SH-SY5Y (cell line): ENCODE measurements around the gene IGFBP5.

Experiments used
- GATA2 ChIP-seq: IDR thresholded peaks from 2 replicates; pipeline ENCODE4 v1.6.1; 2011; ENCODE audit warnings: mild to moderate bottlenecking, low read depth, low read length
- GATA3 ChIP-seq: IDR thresholded peaks from 2 replicates; pipeline ENCODE4 v1.6.1; 2011; ENCODE audit warnings: low read depth, mild to moderate bottlenecking, low read length, moderate library complexity

The IGFBP5 gene

DNA sequence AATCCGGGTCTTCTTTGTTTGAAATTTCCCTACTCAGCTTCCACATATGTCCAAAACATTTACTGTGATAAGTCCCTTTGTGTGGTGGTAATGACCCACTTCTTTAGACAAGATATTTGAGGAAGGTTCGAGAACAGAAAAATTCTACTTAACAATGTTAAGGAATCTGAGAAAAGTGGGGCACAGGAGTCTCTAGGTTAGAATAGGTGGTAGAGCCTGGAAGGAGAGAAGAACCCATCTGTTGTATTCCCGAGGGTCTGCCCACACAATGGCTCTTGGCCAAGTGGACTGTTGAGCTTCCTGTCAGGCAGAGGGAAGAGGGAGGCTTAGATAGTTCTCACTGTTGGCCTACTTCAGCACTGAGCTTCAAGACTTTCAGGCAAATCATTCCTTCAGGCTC lies 57.9 kb downstream of the IGFBP5 start:
- no peak for TF ChIP-seq GATA2
- no peak for TF ChIP-seq GATA3

- no peak for TF ChIP-seq GATA3
- TF ChIP-seq GATA2, result no peak
Measured at GRCh38 chr2:216636551-216637450, 58.5 kb downstream of the IGFBP5 start.

DNA sequence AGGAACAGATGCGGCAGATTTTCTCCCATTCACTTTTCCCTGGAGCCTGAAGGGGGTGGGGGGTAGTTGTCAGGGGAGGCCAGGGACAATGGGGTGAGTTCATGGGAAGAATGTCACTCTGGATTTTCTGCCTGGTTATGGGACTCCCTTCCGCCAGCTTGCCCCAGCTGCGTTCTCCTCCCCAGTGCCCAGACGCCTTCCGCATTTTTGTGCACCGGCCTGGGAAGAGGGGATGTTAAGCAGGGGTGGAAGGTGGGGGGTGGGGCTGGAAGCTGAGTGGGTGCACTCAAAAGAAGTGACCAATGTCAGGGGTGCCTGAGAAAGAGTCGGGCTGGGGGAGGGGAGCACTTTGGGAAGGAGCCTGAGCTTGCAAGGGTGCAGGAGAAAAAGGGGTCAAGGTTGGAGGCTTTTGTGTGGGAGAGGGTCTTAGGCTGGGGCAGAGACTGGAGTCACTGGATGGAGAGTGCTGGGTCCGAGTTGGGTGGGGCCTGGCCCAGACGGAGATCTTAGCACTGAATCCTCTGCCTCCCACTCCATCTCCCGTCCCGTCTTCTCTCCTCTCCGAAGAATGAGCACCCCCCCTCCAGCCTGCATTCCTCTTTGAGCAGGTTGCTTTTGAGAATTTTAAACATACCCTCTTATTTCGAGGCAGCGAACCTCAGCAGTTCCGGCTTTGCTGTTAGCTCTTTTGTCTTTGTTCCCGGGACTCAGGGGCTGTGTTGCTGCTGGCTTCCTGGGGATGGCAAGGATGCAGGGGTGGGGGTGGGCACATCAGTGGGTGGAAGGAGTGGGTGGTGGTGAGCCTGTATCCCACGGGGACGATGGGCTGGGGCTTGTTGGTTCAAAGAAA lies 59.4 kb downstream of the IGFBP5 start:
- TF ChIP-seq GATA3, result no peak
- TF ChIP-seq GATA2, result no peak

DNA sequence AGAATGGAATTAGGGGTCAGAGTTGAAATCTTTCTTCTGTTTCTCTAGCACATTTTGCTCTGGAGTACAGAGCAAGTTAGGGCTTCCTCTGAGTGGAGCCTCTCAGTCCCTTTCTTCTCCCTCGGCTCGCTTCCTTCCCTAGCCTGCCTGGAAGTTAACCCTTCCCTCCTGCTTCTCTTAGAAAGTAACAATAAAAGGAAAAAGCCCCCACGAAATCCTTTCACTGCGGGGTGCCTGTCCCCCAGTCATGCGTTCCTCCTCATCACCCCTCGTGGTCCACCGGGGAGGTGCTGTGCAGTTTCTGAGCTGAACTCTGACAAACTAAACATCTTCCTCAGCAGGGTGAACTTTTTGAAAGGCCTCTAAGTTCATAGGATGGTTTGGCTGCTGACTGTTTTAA lies 60.2 kb downstream of the IGFBP5 start:
- TF ChIP-seq GATA2, result no peak
- no peak for TF ChIP-seq GATA3

DNA sequence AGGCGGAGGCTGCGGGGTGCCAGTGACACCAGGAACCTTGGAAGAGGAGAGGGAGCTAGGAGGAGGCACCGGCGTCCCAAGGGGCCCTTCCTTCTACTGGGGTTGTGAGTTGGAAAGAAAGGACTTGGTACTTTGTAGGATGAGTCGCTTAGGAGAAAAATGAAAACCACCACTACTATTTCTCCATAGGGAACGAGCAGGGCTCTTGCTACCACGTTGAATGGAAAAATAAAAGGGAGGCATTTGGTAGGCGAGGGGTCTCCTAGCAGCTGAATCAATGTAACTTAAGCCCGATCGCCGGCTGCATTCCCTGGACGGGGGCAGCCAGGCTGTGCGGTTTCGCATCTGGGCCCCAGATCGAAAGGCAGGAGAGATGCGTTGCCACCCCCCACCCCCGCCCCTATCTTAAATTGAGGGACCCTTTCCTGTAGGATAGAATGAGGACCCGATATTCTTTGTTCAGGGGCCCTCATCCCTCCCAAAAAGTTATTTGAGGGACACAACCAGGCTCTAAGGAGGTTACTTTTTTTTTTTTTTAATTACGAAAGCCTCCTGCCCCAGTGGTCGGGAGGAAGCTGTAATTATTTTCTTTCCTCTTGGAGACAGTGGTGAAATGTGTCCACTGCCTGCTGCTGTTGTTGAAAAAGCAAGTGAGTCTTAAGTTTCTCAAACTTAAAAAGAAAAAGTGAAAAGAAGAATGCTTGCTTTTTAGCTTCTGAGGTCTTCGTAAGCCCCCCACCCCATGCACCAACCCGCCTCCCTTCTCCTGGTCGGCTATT lies 60.8 kb downstream of the IGFBP5 start:
- no peak for TF ChIP-seq GATA2
- TF ChIP-seq GATA3, result no peak

GRCh38 chr2:216633616-216634369 lies 61.6 kb downstream of the IGFBP5 start:
- no peak for TF ChIP-seq GATA3
- TF ChIP-seq GATA2, result no peak

GRCh38 chr2:216632952-216633615 lies 62.3 kb downstream of the IGFBP5 start, which contains the start of gene IGFBP2:
TSS of gene IGFBP2 (plus strand) at chr2:216633420. CDS start at chr2:216633524, 104 bp downstream.
- no peak for TF ChIP-seq GATA3
- TF ChIP-seq GATA2, result no peak

DNA sequence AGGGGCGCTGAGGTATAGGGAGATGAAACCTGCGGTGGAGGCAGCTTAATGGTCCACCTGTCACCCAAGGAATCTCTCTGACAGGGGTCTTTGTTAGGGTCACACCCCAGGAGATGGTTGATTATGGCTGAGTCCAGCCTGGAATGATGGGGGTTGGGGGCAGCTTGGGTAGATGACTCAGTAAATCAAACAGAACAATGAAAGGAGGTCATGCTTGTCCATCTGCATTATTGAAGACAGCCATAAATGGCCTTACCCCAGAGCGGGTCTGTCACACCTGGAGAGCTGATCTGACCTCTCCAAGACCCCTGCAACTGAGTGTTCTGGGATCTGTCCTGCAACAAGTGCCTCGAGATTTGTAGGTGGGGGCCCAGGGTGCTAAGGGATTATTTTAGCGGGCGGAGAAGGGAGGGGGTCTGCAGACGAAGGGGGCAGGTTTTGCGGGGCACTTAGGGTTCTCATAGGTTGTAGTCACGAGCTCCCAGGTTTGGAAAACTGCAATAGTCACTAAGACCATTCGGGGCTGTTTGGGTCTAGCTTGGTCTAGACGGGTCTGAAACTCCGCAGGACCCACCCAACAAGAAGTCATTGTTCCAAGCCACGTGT lies 62.9 kb downstream of the IGFBP5 start:
- no peak for TF ChIP-seq GATA2
- TF ChIP-seq GATA3, result no peak

DNA sequence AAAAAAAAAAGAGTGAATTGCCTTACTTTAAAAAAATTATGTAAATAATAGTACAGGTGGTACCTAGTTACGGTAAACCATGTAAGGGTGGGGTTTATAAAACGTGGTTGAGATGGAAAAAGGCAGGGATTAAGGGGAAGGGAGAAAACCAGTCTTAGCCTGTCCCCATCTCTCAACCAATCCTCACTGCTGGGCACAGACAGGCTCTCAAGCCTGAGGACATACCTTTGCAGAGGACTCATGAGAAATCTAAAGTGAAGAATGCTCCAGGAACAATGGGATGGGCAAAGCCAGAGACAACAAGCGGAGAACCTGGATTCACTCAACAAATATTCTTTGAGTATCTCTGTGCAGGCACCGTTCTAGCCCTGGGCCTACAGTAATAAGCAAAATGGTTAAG lies 65.6 kb downstream of the IGFBP5 start:
- TF ChIP-seq GATA2 (no peak), GATA3 (no peak)

DNA sequence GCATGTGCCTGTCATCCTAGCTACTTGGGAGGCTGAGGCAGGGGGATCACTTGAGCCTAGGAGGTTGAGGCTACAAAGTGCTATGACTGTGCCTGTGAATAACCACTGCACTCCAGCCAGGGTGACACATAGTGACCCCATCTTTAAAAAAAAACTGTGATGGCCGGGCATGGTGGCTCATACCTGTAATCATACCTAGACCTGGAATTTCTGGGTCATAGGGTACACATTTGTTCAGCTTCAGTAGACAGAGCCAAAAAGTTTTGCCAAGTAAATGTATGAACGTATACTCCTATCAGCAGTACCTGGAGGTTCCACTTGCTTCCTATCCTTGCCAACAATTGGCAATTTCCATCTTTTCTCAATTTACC lies 68.5 kb downstream of the IGFBP5 start:
- no peak for TF ChIP-seq GATA2
- no peak for TF ChIP-seq GATA3

DNA sequence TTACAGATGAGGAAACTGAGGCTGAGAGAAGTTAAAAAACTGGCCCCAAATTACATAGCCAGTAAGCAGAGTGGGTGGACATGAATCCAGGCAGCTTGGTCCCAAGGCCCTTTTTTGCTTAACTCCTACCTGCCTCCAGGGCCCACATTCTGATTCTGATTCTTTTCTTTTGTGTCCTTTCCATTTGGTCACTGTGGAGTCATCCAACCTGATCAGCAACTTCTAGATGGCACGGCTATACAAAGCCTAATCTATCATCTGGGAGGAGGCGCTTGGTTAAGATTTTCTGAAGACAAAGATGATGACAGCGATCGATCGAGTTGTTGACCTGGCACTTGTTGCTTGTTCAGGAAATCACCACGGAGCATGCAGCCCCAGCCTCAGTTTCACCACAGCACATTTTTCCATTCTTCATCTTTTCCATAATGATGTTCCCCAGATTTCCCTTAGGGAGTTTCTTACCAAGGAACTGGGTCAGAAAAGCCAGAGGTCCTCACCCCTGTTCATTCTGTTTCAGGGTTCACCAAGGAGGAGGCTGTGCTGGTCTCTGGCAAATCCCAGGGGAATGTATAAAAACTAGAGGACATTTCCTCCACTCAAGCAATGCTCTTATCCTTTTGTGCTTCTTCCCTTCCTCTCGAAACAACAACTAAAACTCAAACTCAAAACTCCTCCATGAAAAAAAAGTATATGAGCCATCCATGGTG lies 69.0 kb downstream of the IGFBP5 start:
- TF ChIP-seq GATA3 (no peak), GATA2 (no peak)

GRCh38 chr2:216624251-216624650 lies 71.1 kb downstream of the IGFBP5 start:
- no peak for TF ChIP-seq GATA2
- no peak for TF ChIP-seq GATA3

- no peak for TF ChIP-seq GATA3
- TF ChIP-seq GATA2, result no peak
Measured at GRCh38 chr2:216622526-216622925, 72.8 kb downstream of the IGFBP5 start.
